Activated naive CD4-positive, alpha-beta T cell treated with anti-CD3 and anti-CD28 coated beads, Interleukin-2, amount 50 U/mL, for 72 hours (primary cell): ENCODE data around the gene ATF4. TPM values are rescaled to one million over a fixed set of nuclear protein-coding genes. Genes with fewer than 3 reads are reported as not detected.
A peak's percentile ranks its signal among the peaks of the same experiment; 100 is the strongest.

Experiments
- ATAC-seq, 2 donors: fragments of 150-1000 bp; cut with Tn5 transposase; 2 replicates each; pipeline ENCODE4 v1.10.0; 2021; ENCODE audit warnings: mild to moderate bottlenecking in 2 of 2, moderate library complexity in 2 of 2
- DNase-seq, 2 donors: peaks; one replicate each; pipeline ENCODE4 v3.0.0; 2021 to 2022; ENCODE audit warnings: low spot score in 2 of 2
- H3K27ac Mint-ChIP-seq, 2 donors: one replicate each; pipeline ENCODE4 v1.8.0; 2022; ENCODE audit warnings: mild to moderate bottlenecking in 2 of 2, mixed read lengths in 2 of 2
- H3K36me3 Mint-ChIP-seq, 2 donors: one replicate each; pipeline ENCODE4 v1.8.0; 2022; ENCODE audit warnings: mixed read lengths in 2 of 2
- H3K9me3 Mint-ChIP-seq, 2 donors: one replicate each; pipeline ENCODE4 v1.8.0; 2022; ENCODE audit warnings: mixed read lengths in 2 of 2
- total RNA-seq, 2 donors: library from RNA; stranded (reverse); gene quantifications; one replicate each; pipeline ENCODE4 v1.2.3, GENCODE V29; 2022

The ATF4 gene
- total RNA-seq, 2 donors from 2014 or later, result 460 to 506 TPM

GRCh38 chr22:39530692-39531331, 10.4 kb downstream of the ATF4 start:
- DNase-seq, result no peak
- H3K27ac Mint-ChIP-seq, result peak overlapping the region; percentile 97 to 98
- H3K36me3 Mint-ChIP-seq, result peaks cover 15 to 37% of the 10 kb centered on the region in 2 donors
- H3K9me3 Mint-ChIP-seq, result no peaks in the 10 kb centered on the region
- no peak for ATAC-seq

GRCh38 chr22:39532215-39533073, 12.1 kb downstream of the ATF4 start, which contains the start of gene RPS19BP1:
TSS of gene RPS19BP1 (minus strand) at chr22:39532748. CDS start at chr22:39532738, 10 bp downstream.
- Mint-ChIP-seq H3K9me3 (no peaks in the 10 kb centered on the region), H3K36me3 (peaks cover 15 to 33% of the 10 kb centered on the region in 2 donors), H3K27ac (peak within 1 kb of the TSS; percentile 97 to 98)
- DNase-seq (peak; percentile 99), ATAC-seq (peak; percentile 80 to 88)

GRCh38 chr22:39534092-39534506, 13.7 kb downstream of the ATF4 start:
- ATAC-seq (no peak), DNase-seq (no peak)
- Mint-ChIP-seq H3K9me3 (no peaks in the 10 kb centered on the region), H3K36me3 (peaks cover 15 to 28% of the 10 kb centered on the region in 2 donors), H3K27ac (peak overlapping the region in 1 of 2 donors; percentile 90)

- ATAC-seq, result peak; percentile 23 to 31
- Mint-ChIP-seq H3K27ac (peak overlapping the region in 1 of 2 donors; percentile 90), H3K36me3 (peaks cover 15 to 26% of the 10 kb centered on the region in 2 donors), H3K9me3 (no peaks in the 10 kb centered on the region)
- peak; percentile 80 to 91 for DNase-seq
Measured at GRCh38 chr22:39534591-39535356, 14.4 kb downstream of the ATF4 start.

GRCh38 chr22:39535357-39535725, 15.0 kb downstream of the ATF4 start:
- Mint-ChIP-seq H3K27ac (no peak overlapping the region), H3K36me3 (peaks cover 15 to 20% of the 10 kb centered on the region in 2 donors), H3K9me3 (no peaks in the 10 kb centered on the region)
- ATAC-seq (no peak), DNase-seq (no peak)

- ATAC-seq (no peak), DNase-seq (no peak)
- no peak overlapping the region for H3K27ac Mint-ChIP-seq
- peaks cover 15 to 18% of the 10 kb centered on the region in 2 donors for H3K36me3 Mint-ChIP-seq
- no peaks in the 10 kb centered on the region for H3K9me3 Mint-ChIP-seq
Measured at GRCh38 chr22:39535831-39536449, 15.6 kb downstream of the ATF4 start.

- H3K9me3 Mint-ChIP-seq, result no peaks in the 10 kb centered on the region
- ATAC-seq (no peak), DNase-seq (no peak)
- peaks cover 11% of the 10 kb centered on the region in 2 donors for H3K36me3 Mint-ChIP-seq
- H3K27ac Mint-ChIP-seq, result no peak overlapping the region
Measured at GRCh38 chr22:39536711-39537110, 16.3 kb downstream of the ATF4 start.

DNA sequence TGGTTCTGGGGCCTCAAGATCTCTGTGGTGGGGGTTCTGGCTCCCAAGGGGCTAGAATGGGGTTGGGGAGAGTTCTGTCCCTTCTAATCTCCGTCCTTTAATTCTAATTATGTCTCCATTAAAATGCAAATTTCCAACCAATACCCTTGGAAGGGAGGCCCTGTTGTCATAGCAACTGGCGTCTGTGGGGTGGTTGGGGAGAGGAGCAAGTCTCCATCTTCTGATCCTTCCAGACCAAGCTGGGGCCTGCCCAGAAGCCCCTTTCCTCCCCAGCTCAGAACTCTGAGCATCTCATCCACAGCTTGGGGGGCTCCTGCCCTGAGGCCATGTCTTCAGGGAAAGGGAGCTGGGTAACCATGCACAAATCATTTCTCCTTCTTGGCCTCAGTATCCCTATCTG, 17.6 kb downstream of the ATF4 start:
- no peak overlapping the region for H3K27ac Mint-ChIP-seq

GRCh38 chr22:39543095-39543494, 22.7 kb downstream of the ATF4 start:
- no peaks in the 10 kb centered on the region for H3K36me3 Mint-ChIP-seq
- no peak for DNase-seq
- no peak for ATAC-seq
- H3K9me3 Mint-ChIP-seq, result no peaks in the 10 kb centered on the region
- H3K27ac Mint-ChIP-seq, result no peak overlapping the region

More for the DNA sequence above, 17.6 kb downstream of the ATF4 start:
- DNase-seq, result no peak
- ATAC-seq, result no peak
- Mint-ChIP-seq H3K36me3 (no peaks in the 10 kb centered on the region), H3K9me3 (no peaks in the 10 kb centered on the region)

DNA sequence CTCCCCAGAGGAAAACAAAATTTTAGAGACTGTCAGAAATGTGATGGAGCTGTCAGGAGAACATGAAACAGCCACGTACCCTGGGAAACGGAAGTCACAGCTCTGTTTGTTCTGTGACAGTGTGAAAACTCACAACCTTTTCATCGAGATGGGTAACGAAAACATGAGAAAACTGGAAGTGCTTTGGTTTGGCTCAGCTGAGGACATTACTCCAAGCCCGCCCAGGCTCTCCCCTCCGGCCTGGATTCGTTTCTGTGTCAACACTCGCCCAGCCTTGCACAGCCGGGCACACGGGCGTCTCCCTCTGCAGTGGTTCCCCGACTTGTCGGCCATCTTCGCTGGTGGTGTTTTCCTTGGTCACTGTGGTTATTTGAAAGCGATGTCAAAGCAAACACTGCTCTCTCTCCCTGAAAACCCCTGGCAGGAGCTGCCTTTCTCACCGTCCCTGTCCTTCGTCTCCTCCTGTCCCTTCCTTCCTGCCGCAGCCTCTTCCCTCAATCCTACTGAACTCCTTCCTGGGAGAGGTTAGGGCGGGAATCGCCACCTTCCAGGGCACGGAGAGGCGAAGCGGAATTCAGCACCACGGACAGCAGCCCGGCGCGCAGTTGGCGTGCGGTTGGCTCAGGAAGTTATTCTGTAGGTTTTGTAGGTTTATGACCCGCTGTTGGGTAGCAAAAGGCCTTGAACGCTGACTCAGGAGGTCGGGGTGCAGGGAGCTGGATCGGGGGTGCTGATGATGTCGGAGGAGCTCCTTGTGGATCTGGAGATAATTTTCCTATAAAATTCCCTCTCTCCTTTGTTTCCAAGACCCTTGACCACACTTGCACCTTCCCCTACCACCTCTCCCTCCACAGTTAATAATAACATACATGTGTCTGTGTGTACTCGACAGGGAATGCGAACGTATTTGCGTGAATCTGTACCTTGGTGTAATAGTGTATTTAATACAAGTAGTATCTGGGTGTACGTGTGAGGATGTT, 25.3 kb downstream of the ATF4 start:
- DNase-seq (peak in 1 of 2 donors; percentile 72), ATAC-seq (peak; percentile 43 to 51)
- H3K36me3 Mint-ChIP-seq, result no peaks in the 10 kb centered on the region

GRCh38 chr22:39546889-39547586, 26.7 kb downstream of the ATF4 start:
- ATAC-seq, result no peak
- Mint-ChIP-seq H3K27ac (no peak overlapping the region), H3K9me3 (no peaks in the 10 kb centered on the region), H3K36me3 (no peaks in the 10 kb centered on the region)
- DNase-seq, result no peak

More for the DNA sequence above, 25.3 kb downstream of the ATF4 start:
- Mint-ChIP-seq H3K27ac (peak overlapping the region in 1 of 2 donors; percentile 46), H3K9me3 (no peaks in the 10 kb centered on the region)

GRCh38 chr22:39547587-39547947, 27.2 kb downstream of the ATF4 start:
- no peaks in the 10 kb centered on the region for H3K36me3 Mint-ChIP-seq
- H3K27ac Mint-ChIP-seq, result no peak overlapping the region
- no peaks in the 10 kb centered on the region for H3K9me3 Mint-ChIP-seq
- no peak for ATAC-seq
- DNase-seq, result no peak

GRCh38 chr22:39553429-39553828, 33.1 kb downstream of the ATF4 start:
- no peaks in the 10 kb centered on the region for H3K9me3 Mint-ChIP-seq
- no peak for DNase-seq
- no peak for ATAC-seq
- no peak overlapping the region for H3K27ac Mint-ChIP-seq
- H3K36me3 Mint-ChIP-seq, result no peaks in the 10 kb centered on the region

DNA sequence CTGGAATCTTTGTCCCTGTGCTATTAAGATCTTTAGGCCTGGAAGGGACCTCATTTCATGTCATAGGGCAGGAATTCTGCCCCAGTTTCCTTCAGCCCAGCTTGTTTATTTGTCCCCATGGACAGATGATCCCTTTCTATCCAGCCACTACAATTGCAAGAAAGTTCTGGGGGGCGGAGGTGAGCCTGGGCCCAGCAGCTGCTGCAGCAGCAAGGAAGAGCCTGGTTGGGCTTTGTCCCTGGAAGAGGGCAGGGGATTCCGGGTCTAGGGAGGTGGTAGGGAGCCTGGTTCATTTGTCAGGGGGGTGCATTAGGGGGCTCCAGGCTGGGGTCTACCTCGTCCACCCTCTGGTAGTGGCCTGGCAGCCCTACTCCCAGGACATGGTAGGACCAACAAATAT, 33.8 kb downstream of the ATF4 start:
- Mint-ChIP-seq H3K9me3 (no peaks in the 10 kb centered on the region), H3K36me3 (no peaks in the 10 kb centered on the region), H3K27ac (no peak overlapping the region)
- DNase-seq (no peak), ATAC-seq (no peak)
